Measurements from ENCODE around the gene APOBEC2.

The APOBEC2 gene

GRCh38 chr6:41085182-41085581 is 32.2 kb downstream of the APOBEC2 start:
- DNase-seq (ENCODE audit: low read depth, low spot score) = no peak

DNA sequence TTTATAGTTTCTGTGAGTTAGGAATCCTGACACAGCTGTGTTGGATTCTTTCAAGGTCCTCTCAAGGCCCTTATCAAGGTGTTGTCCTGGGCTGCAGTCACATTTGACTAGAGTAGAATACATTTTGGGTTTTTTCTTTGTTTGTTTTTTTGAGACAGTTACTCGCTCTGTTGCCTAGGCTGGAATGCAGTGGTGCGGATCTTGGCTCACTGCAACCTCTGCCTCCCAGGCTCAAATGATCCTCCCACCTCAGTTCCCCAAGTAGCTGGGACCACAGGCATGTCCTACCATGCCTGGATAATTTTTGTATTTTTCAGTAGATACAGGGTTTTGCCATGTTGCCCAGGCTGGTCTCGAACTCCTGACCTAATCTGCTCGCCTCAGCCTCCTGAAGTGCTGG is 35.4 kb downstream of the APOBEC2 start:
- no peak for DNase-seq (ENCODE audit: low read depth, low spot score)

- no peak for DNase-seq (ENCODE audit: low read depth, low spot score)
These were observed 38.1 kb downstream of the APOBEC2 start for GRCh38 chr6:41090841-41091761.

DNA sequence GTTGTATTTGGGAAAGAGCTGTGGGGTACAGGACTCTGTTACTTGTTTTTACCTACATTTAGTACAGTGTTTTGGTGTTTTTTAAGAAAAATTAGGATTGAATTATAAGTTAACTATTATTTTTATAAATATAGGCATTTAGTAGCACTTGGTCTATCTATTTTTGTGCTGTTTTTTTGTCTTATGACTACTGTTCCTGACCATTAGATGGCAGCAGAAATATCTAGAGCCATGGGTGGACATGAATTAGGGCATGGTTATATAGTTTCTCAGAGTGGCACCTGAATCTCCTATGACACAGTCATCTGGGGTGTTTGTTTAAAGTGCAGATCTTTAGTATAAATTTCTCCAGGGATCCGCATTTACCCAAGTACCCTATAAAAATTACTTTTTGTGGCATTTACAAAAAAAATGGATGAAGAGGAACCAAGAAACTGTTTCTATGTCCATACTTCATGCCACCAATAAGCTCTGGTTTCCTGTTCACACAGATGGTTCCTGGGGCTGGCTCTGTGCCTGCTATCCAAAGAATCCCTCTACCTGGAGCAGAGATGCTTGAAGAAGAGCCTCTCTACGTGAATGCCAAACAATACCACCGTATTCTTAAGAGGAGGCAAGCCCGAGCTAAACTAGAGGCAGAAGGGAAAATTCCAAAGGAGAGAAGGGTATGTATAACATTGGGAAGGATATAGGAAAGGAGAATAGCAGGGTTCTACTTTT is 39.6 kb downstream of the APOBEC2 start:
- no peak for DNase-seq (ENCODE audit: low read depth, low spot score)

DNA sequence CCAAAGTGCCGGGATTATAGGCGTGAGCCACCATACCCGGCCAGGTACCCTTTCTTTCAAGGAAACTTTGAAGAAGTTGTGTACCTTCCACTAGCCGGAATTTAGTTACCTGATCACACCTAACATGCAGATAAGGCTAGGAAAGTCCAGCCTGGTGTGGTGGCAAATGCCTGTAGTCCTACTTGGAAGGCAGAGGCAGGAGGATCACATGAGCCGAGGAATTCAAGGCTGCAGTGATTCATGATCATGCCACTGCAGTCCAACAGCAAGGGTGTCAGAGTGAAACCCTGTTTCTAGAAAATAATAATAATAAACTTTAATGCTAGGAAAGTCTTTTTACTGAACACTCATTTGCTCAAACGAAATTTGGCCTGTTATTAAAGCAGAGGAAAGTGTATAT is 40.7 kb downstream of the APOBEC2 start:
- DNase-seq (ENCODE audit: low read depth, low spot score) = no peak

GRCh38 chr6:41097467-41098090 is 44.6 kb downstream of the APOBEC2 start:
- DNase-seq (ENCODE audit: low read depth, low spot score) = no peak

- DNase-seq (ENCODE audit: low read depth, low spot score) = no peak
These were observed 45.4 kb downstream of the APOBEC2 start for GRCh38 chr6:41098366-41098765.

DNA sequence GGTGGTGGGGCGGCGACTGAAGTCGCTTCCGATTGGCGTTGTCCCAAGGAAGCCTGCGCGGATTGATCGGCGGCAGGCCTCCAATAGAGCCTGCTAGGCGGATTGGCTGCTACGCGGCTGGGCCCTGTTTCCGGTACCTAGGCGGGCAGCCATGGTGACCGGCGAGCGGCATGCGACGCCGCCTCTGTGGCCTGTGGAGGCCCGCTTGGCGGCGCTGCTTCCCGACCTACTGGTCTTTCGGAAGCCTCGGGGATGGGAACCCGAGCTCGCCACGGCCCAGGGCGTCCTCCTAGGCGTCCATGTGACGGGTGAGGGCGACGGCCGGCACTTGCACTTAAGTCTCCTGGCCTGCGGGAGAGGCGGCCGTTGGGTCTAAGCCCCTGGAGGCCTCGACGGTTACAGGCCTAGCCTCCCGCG is 47.9 kb downstream of the APOBEC2 start:
- DNase-seq (ENCODE audit: low read depth, low spot score) = no peak

- no peak for DNase-seq (ENCODE audit: low read depth, low spot score)
These were observed 50.8 kb downstream of the APOBEC2 start for GRCh38 chr6:41103847-41104246.

- no peak for DNase-seq (ENCODE audit: low read depth, low spot score)
These were observed 58.0 kb downstream of the APOBEC2 start for GRCh38 chr6:41111017-41111416.
